GM12875 (cell line): Measurements from ENCODE around the gene KIF1A.

Experiments
- H3K4me3 ChIP-seq: one replicate; pipeline ENCODE4 v1.5.1; 2011; ENCODE audit warnings: low read depth, low read length, control low read depth
- TF ChIP-seq, protein P1 (sequence below): IDR thresholded peaks from 2 replicates; pipeline ENCODE4 v1.5.1; 2011; ENCODE audit warnings: low read depth, mild to moderate bottlenecking, control low read depth, inconsistent platforms, low read length, moderate library complexity, borderline replicate concordance; ENCODE audit not compliant: insufficient read depth

KIF1A gene

DNA sequence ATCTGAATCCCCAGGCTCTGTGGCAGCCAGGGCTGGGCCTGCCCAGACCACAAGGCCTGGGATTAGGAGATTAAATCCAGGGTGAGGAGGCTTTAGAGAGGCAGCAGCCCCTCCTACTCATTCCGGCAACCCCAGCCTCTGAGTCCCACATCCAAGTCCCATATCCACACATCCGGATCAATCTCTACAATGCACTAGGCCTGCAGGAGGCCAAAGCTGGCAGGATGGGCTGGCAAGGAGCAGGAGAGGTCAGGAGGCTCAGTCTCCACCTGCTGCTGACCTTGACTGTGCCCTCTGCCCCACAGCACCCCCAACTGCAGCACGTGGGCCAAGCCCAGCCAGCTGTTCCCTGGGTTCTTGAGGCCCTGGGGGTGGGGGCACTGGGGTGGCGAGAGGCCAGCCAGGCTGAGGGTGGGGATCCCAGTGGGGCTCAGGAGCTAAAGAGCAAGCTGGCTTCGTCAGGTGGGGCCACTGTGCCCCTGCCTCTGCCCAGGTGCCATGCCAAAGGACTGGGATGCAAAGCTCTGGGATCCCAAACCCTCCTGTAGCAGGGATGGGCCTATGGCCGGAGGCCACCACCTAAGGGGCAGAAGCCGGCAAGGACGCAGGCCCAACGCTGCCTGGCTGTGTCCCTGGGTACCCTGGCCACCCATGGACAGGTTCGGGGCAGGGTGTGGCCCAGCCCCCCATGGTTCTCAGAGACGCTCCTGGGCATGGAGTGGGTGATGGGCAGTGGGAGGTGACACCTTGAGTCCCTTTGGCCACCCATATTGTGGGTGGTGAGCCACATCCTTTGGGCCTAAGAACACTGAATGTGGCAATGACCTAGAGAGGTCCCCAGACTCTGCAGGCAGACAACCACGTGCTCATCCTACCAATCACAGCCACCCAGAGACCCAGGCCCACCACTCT lies 3.2 kb downstream of the KIF1A start:
- TF ChIP-seq, protein P1, sequence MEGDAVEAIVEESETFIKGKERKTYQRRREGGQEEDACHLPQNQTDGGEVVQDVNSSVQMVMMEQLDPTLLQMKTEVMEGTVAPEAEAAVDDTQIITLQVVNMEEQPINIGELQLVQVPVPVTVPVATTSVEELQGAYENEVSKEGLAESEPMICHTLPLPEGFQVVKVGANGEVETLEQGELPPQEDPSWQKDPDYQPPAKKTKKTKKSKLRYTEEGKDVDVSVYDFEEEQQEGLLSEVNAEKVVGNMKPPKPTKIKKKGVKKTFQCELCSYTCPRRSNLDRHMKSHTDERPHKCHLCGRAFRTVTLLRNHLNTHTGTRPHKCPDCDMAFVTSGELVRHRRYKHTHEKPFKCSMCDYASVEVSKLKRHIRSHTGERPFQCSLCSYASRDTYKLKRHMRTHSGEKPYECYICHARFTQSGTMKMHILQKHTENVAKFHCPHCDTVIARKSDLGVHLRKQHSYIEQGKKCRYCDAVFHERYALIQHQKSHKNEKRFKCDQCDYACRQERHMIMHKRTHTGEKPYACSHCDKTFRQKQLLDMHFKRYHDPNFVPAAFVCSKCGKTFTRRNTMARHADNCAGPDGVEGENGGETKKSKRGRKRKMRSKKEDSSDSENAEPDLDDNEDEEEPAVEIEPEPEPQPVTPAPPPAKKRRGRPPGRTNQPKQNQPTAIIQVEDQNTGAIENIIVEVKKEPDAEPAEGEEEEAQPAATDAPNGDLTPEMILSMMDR: no peak
- no peak overlapping the region for H3K4me3 ChIP-seq

DNA sequence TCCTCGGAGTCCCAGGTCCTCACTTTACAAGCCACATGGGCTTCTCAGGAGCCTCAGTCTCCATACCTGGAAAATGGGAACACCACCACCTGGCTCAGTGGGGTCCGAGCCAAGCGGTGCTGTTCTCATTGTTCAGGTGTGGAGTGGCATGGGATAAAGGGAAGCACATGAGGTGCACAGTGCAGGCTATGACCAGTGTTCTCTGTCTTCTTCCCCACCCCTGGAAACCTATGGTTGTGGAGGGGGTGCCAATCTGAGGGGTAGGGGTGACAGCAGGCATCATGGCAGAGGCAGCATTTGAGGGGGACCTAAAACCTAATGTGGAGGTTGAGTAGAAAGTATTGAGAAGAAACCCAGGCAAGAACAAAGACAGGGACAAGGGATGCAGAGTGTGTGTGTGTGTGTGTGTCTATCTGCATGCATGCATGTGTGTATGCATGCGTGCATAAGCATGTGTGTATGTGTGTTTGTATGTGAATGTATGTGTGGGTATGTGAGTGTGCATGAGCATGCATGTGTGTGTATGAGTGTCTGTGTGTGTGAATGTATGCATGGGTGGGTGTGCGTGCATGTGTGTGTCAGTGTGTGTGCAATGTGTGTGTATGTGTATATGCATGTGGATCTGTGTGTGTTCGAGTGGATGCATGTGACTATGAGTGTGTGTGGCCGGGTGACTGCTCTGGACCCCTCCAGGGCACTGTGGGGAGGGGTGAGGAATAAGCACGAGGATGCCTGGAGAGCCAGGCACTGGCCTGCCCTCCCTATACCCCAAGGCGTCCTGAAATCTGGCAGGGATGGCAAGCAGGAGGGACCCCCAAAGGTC lies 4.0 kb downstream of the KIF1A start:
- TF ChIP-seq, protein P1: no peak

DNA sequence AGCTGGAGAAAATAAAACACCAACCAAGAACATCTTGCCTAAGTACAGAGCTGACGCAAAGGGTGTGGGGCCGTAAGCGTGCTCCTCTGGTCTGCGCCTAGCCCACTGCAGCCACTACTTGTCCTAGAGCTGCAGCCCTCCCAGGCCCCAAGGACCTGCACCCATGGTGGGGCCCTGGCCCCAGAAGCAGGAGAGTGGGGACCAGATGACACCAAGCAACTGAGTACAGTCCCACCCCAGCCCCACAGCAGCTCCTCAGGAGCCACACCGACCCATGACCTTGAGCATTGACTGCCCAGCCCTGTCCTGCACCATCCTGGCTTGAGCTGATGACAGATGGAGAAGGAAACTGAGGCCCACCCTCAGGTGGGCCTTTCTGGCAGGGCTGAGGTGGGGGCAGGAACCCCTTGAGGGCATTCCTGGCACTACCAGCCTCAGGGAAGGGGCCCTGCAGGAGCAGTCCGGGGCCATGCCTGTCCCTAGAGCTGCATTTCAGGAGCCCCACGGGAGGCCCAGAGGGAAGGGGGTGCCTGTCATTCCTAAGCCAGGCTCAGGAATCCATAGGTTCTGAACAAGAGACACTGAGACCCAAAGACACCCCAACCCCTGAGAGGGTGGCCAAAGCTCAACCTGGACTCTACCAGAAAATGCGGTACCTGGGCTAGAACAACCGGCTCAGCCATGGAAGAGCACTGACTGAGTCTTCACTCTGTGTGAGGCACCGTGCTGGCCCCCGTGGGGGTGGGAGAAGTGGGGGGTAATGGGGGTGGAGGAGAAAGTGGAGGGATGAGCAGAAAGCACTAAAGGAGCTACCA lies 4.9 kb downstream of the KIF1A start:
- H3K4me3 ChIP-seq: no peak overlapping the region
- TF ChIP-seq, protein P1: no peak

More for the DNA sequence above, 4.0 kb downstream of the KIF1A start:
- H3K4me3 ChIP-seq: no peak overlapping the region

DNA sequence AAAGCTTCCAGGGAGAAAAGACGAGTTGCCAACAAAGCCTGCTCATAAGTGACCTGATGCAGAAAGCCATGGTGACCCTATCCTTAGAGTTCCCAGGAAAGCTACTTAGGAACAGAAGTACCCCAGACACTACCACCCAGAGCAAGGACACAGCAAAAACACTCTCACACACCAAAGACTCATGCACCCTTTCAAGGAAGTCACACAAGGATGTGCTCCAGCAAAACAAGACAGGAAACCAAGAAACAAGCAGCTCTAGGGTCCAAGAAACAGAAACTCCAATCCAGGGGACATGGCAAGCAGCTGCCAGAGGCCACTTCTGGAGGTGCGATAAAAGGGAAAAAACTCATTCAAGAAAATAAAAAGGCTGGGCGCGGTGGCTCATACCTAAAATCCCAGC lies 5.7 kb downstream of the KIF1A start:
- H3K4me3 ChIP-seq: no peak overlapping the region
- TF ChIP-seq, protein P1: no peak

DNA sequence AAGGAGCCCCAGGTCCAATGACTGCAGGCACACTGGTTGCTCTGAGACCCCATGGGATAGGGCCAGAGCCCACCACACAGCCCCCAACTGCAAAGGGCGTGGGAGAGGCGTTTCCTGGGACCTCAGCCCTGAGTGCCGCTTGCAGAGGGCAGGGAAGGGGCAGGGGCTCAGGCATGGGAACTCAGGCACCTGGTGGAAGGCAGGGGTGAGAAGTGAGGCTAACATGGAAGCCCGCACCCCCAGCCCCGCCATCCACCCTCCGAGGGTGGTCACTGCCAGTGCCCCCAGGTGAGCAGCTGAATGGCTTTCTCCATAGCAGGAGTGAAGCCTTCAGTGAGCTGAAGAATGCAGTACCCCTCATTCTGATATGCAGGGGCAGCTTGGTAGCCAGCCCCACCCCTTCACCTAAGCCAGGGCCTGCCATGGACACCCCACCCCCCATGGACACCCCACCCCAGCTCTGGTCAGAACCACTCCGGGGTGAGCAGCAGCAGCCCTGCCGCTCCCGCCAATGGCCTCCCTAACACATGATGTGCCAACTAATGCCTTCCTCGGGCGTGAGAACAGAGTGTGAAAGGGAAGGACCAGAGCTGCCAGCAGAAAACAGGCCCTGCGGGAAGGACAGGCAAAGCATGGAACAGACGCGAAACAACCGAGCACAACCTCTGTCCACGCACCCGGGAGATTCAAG lies 6.6 kb downstream of the KIF1A start:
- H3K4me3 ChIP-seq: no peak overlapping the region
- TF ChIP-seq, protein P1: no peak

DNA sequence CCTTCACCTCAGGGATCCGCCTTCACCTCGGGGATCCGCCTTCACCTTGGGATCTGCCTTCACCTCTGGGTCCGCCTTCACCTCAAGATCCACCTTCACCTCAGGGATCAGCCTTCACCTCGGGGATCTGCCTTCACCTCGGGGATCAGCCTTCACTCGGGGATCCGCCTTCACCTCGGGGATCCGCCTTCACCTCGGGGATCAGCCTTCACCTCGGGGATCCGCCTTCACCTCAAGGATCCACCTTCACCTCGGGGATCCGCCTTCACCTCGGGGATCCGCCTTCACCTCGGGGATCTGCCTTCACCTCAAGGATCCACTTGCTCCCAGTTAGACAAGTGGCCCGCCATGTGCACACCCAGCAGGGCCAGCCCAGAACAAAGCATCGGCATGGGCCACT lies 7.3 kb downstream of the KIF1A start:
- TF ChIP-seq, protein P1: no peak

More for the DNA sequence above, 7.3 kb downstream of the KIF1A start:
- no peak overlapping the region for H3K4me3 ChIP-seq
